ENCODE results near the gene PRKCZ.

Gene PRKCZ

GRCh38 chr1:2228157-2228594, 178.0 kb downstream of the PRKCZ start, which contains the start of gene SKI:
Gene SKI (plus strand): TSS chr1:2228319. CDS start chr1:2228767, 448 bp downstream.
- DNase-seq (ENCODE audit: low read depth): no peak
- peak within 1 kb of the TSS; percentile 68 for H3K4me3 ChIP-seq (ENCODE audit: low read depth, low read length)
- TF ChIP-seq, protein P1, sequence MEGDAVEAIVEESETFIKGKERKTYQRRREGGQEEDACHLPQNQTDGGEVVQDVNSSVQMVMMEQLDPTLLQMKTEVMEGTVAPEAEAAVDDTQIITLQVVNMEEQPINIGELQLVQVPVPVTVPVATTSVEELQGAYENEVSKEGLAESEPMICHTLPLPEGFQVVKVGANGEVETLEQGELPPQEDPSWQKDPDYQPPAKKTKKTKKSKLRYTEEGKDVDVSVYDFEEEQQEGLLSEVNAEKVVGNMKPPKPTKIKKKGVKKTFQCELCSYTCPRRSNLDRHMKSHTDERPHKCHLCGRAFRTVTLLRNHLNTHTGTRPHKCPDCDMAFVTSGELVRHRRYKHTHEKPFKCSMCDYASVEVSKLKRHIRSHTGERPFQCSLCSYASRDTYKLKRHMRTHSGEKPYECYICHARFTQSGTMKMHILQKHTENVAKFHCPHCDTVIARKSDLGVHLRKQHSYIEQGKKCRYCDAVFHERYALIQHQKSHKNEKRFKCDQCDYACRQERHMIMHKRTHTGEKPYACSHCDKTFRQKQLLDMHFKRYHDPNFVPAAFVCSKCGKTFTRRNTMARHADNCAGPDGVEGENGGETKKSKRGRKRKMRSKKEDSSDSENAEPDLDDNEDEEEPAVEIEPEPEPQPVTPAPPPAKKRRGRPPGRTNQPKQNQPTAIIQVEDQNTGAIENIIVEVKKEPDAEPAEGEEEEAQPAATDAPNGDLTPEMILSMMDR (IDR thresholded peaks at IDR 0.05; ENCODE audit: insufficient read depth, low read depth, low read length, missing control alignments): no peak

DNA sequence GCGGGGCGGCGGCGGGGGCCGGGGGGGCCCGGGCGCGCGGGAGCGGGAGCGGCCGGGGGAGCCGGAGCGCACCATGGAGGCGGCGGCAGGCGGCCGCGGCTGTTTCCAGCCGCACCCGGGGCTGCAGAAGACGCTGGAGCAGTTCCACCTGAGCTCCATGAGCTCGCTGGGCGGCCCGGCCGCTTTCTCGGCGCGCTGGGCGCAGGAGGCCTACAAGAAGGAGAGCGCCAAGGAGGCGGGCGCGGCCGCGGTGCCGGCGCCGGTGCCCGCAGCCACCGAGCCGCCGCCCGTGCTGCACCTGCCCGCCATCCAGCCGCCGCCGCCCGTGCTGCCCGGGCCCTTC, 178.5 kb downstream of the PRKCZ start:
- DNase-seq (ENCODE audit: low read depth): peak; percentile 54
- TF ChIP-seq, protein P1 (IDR thresholded peaks at IDR 0.05; ENCODE audit: insufficient read depth, low read depth, low read length, missing control alignments): no peak
- H3K4me3 ChIP-seq (ENCODE audit: low read depth, low read length): peak overlapping the region; percentile 68

DNA sequence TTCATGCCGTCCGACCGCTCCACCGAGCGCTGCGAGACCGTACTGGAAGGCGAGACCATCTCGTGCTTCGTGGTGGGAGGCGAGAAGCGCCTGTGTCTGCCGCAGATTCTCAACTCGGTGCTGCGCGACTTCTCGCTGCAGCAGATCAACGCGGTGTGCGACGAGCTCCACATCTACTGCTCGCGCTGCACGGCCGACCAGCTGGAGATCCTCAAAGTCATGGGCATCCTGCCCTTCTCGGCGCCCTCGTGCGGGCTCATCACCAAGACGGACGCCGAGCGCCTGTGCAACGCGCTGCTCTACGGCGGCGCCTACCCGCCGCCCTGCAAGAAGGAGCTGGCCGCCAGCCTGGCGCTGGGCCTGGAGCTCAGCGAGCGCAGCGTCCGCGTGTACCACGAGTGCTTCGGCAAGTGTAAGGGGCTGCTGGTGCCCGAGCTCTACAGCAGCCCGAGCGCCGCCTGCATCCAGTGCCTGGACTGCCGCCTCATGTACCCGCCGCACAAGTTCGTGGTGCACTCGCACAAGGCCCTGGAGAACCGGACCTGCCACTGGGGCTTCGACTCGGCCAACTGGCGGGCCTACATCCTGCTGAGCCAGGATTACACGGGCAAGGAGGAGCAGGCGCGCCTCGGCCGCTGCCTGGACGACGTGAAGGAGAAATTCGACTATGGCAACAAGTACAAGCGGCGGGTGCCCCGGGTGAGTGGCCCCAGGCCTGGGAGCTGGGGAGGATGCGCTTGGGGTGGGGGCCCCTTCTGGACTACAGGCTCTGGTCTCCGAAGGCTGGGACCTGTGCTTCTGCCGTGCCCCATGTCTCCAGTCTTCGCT, 179.0 kb downstream of the PRKCZ start:
- peak; percentile 85 for DNase-seq (ENCODE audit: low read depth)
- peak overlapping the region; percentile 68 for H3K4me3 ChIP-seq (ENCODE audit: low read depth, low read length)
- TF ChIP-seq, protein P1 (IDR thresholded peaks at IDR 0.05; ENCODE audit: insufficient read depth, low read depth, low read length, missing control alignments): peak; percentile 3

DNA sequence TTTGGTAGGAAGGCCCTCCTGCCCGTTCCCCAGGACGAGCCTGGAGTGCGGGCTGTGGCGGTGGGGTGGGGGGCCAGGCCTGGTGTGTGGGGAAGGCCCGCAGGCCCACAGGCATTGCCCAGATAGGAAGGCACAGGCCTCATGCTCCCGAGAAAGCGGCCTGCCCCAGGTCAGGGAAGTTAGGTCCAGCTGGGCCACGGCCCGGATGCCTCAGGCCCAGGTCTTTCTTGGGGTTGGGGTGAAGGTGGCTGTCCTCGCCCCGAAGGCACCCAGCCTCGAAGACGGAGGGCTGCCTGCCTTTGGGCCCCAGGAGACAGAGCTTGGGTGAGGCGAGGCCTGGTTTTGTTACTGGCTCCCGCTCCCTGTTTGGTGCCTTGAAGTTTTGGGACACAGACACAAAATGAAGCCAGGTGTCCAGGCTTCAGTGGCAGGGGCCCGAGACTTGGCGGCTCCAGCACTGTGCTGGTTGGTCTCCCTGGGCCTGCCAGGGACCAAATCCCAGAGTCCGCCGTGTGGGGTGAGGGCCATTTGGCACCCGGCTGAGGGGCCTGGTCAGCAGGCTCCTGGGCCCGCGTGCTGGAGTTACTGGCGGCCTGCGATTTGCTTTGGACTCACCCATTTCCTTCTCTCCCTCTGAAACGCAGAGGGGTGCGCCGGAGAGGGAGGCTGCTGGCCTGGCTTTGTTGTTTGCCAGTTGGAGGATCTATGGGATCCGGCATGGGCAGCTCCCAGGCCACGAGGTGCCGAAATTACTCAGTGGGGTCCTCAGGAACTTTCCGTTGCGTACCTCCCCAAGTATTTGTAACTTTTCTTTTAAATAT, 179.9 kb downstream of the PRKCZ start:
- peak overlapping the region; percentile 68 for H3K4me3 ChIP-seq (ENCODE audit: low read depth, low read length)
- TF ChIP-seq, protein P1 (IDR thresholded peaks at IDR 0.05; ENCODE audit: insufficient read depth, low read depth, low read length, missing control alignments): no peak
- DNase-seq (ENCODE audit: low read depth): no peak

- DNase-seq (ENCODE audit: low read depth): peak; percentile 42
These were observed 180.7 kb downstream of the PRKCZ start for GRCh38 chr1:2230781-2231531.

More at GRCh38 chr1:2230781-2231531, 180.7 kb downstream of the PRKCZ start:
- H3K4me3 ChIP-seq (ENCODE audit: low read depth, low read length): peak overlapping the region; percentile 68
- TF ChIP-seq, protein P1 (IDR thresholded peaks at IDR 0.05; ENCODE audit: insufficient read depth, low read depth, low read length, missing control alignments): no peak
